ENCODE results near the gene MED15. TPM values are rescaled to one million over a fixed set of nuclear protein-coding genes. Genes with fewer than 3 reads are reported as not detected.
"Not testable (repeated sequence)": the region's sequence is repeated elsewhere in the genome, so short reads cannot be mapped to it uniquely, and the experiment has no call there.

The MED15 gene
- total RNA-seq, 1 donor from 2014 or later, result 111 TPM

GRCh38 chr22:20591660-20592310 is 84.4 kb downstream of the MED15 start:
- peaks cover under 1% of the 10 kb centered on the region for H3K36me3 Mint-ChIP-seq (ENCODE audit: low read depth)
- TF ChIP-seq CTCF (IDR thresholded peaks at IDR 0.05), result no peak
- H3K4me3 Mint-ChIP-seq (ENCODE audit: unreplicated experiment), result no peak overlapping the region
- no peaks in the 10 kb centered on the region for H3K27me3 Mint-ChIP-seq (ENCODE audit: low read depth)
- DNase-seq (ENCODE audit: low spot score), result peak; percentile 85
- no peak overlapping the region for H3K27ac Mint-ChIP-seq (ENCODE audit: unreplicated experiment)
- H3K9me3 Mint-ChIP-seq (ENCODE audit: low read depth), result no peaks in the 10 kb centered on the region
- no peaks in the 10 kb centered on the region for H3K4me1 Mint-ChIP-seq (ENCODE audit: low read depth)

GRCh38 chr22:20594038-20594437 is 86.6 kb downstream of the MED15 start:
- H3K4me1 Mint-ChIP-seq (ENCODE audit: low read depth); H3K4me3 Mint-ChIP-seq (ENCODE audit: unreplicated experiment); H3K36me3 Mint-ChIP-seq (ENCODE audit: low read depth); DNase-seq (ENCODE audit: low spot score); H3K27ac Mint-ChIP-seq (ENCODE audit: unreplicated experiment); H3K27me3 Mint-ChIP-seq (ENCODE audit: low read depth); H3K9me3 Mint-ChIP-seq (ENCODE audit: low read depth): not testable (repeated sequence)

GRCh38 chr22:20594486-20594885 is 87.1 kb downstream of the MED15 start:
- H3K4me1 Mint-ChIP-seq (ENCODE audit: low read depth); H3K27ac Mint-ChIP-seq (ENCODE audit: unreplicated experiment); DNase-seq (ENCODE audit: low spot score); H3K4me3 Mint-ChIP-seq (ENCODE audit: unreplicated experiment); H3K9me3 Mint-ChIP-seq (ENCODE audit: low read depth); H3K36me3 Mint-ChIP-seq (ENCODE audit: low read depth); H3K27me3 Mint-ChIP-seq (ENCODE audit: low read depth): not testable (repeated sequence)

- no peak overlapping the region for H3K4me3 Mint-ChIP-seq (ENCODE audit: unreplicated experiment)
- no peak for DNase-seq (ENCODE audit: low spot score)
- H3K9me3 Mint-ChIP-seq (ENCODE audit: low read depth), result no peaks in the 10 kb centered on the region
- no peaks in the 10 kb centered on the region for H3K27me3 Mint-ChIP-seq (ENCODE audit: low read depth)
- H3K36me3 Mint-ChIP-seq (ENCODE audit: low read depth), result no peaks in the 10 kb centered on the region
- H3K4me1 Mint-ChIP-seq (ENCODE audit: low read depth), result no peaks in the 10 kb centered on the region
- H3K27ac Mint-ChIP-seq (ENCODE audit: unreplicated experiment), result no peak overlapping the region
- no peak for TF ChIP-seq CTCF (IDR thresholded peaks at IDR 0.05)
Observed at GRCh38 chr22:20595461-20595860, 88.1 kb downstream of the MED15 start.

GRCh38 chr22:20599117-20599516 is 91.7 kb downstream of the MED15 start:
- no peak overlapping the region for H3K4me3 Mint-ChIP-seq (ENCODE audit: unreplicated experiment)
- H3K27ac Mint-ChIP-seq (ENCODE audit: unreplicated experiment), result no peak overlapping the region
- no peaks in the 10 kb centered on the region for H3K4me1 Mint-ChIP-seq (ENCODE audit: low read depth)
- DNase-seq (ENCODE audit: low spot score), result no peak
- no peaks in the 10 kb centered on the region for H3K9me3 Mint-ChIP-seq (ENCODE audit: low read depth)
- H3K27me3 Mint-ChIP-seq (ENCODE audit: low read depth), result no peaks in the 10 kb centered on the region
- H3K36me3 Mint-ChIP-seq (ENCODE audit: low read depth), result no peaks in the 10 kb centered on the region
- no peak for TF ChIP-seq CTCF (IDR thresholded peaks at IDR 0.05)

- Mint-ChIP-seq H3K4me1 (ENCODE audit: low read depth) (no peaks in the 10 kb centered on the region), H3K36me3 (ENCODE audit: low read depth) (no peaks in the 10 kb centered on the region), H3K27ac (ENCODE audit: unreplicated experiment) (no peak overlapping the region), H3K4me3 (ENCODE audit: unreplicated experiment) (no peak overlapping the region), H3K27me3 (ENCODE audit: low read depth) (no peaks in the 10 kb centered on the region), H3K9me3 (ENCODE audit: low read depth) (no peaks in the 10 kb centered on the region)
- no peak for DNase-seq (ENCODE audit: low spot score)
- TF ChIP-seq CTCF (IDR thresholded peaks at IDR 0.05), result no peak
Observed at GRCh38 chr22:20600137-20600673, 92.8 kb downstream of the MED15 start.
